ENCODE results near the gene ZNF205.
"Not testable (repeated sequence)": the region's sequence is repeated elsewhere in the genome, so short reads cannot be mapped to it uniquely, and the experiment has no call there.

Gene ZNF205

GRCh38 chr16:3112058-3112880 is at the start of gene ZNF205:
Gene ZNF205, plus strand, starts transcription at chr16:3112586. Its CDS starts 845 bp downstream, at chr16:3113431.
- peak; percentile 81 for DNase-seq

- no peak for DNase-seq
These were observed 48.6 kb upstream of the ZNF205 start for GRCh38 chr16:3063625-3064386.

GRCh38 chr16:3065069-3065741 is 47.2 kb upstream of the ZNF205 start, which contains the start of gene IL32:
Gene IL32, plus strand, starts transcription at chr16:3065640. Its CDS starts 172 bp downstream, at chr16:3065812.
- DNase-seq = peak; percentile 80

GRCh38 chr16:3065742-3066439 is 46.5 kb upstream of the ZNF205 start:
- DNase-seq = no peak

GRCh38 chr16:3066440-3066748 is 46.0 kb upstream of the ZNF205 start:
- DNase-seq = no peak

GRCh38 chr16:3068487-3068886 is 43.9 kb upstream of the ZNF205 start:
- DNase-seq = no peak

- not testable (repeated sequence) for DNase-seq
These were observed 43.2 kb upstream of the ZNF205 start for GRCh38 chr16:3069146-3069545.

GRCh38 chr16:3070608-3071111 is 41.7 kb upstream of the ZNF205 start:
- DNase-seq = no peak

- no peak for DNase-seq
These were observed 40.7 kb upstream of the ZNF205 start for GRCh38 chr16:3071655-3072054.

GRCh38 chr16:3072148-3072547 is 40.2 kb upstream of the ZNF205 start:
- not testable (repeated sequence) for DNase-seq

- not testable (repeated sequence) for DNase-seq
These were observed 39.7 kb upstream of the ZNF205 start for GRCh38 chr16:3072576-3073263.

GRCh38 chr16:3073448-3073847 is 38.9 kb upstream of the ZNF205 start:
- no peak for DNase-seq

GRCh38 chr16:3074860-3075522 is 37.4 kb upstream of the ZNF205 start:
- DNase-seq = no peak

GRCh38 chr16:3075523-3075915 is 36.9 kb upstream of the ZNF205 start:
- no peak for DNase-seq

GRCh38 chr16:3075946-3076345 is 36.4 kb upstream of the ZNF205 start:
- not testable (repeated sequence) for DNase-seq

- no peak for DNase-seq
These were observed 35.8 kb upstream of the ZNF205 start for GRCh38 chr16:3076577-3076976.

GRCh38 chr16:3080024-3080423 is 32.4 kb upstream of the ZNF205 start:
- no peak for DNase-seq

- DNase-seq = not testable (repeated sequence)
These were observed 30.4 kb upstream of the ZNF205 start for GRCh38 chr16:3081957-3082356.

- not testable (repeated sequence) for DNase-seq
These were observed 29.0 kb upstream of the ZNF205 start for GRCh38 chr16:3083408-3083807.

- no peak for DNase-seq
These were observed 27.9 kb upstream of the ZNF205 start for GRCh38 chr16:3084491-3084890.

GRCh38 chr16:3084969-3085670 is 27.3 kb upstream of the ZNF205 start:
- no peak for DNase-seq

Data from 8988T (cell line).